ENCODE results near the gene SEMA4C.

DNA sequence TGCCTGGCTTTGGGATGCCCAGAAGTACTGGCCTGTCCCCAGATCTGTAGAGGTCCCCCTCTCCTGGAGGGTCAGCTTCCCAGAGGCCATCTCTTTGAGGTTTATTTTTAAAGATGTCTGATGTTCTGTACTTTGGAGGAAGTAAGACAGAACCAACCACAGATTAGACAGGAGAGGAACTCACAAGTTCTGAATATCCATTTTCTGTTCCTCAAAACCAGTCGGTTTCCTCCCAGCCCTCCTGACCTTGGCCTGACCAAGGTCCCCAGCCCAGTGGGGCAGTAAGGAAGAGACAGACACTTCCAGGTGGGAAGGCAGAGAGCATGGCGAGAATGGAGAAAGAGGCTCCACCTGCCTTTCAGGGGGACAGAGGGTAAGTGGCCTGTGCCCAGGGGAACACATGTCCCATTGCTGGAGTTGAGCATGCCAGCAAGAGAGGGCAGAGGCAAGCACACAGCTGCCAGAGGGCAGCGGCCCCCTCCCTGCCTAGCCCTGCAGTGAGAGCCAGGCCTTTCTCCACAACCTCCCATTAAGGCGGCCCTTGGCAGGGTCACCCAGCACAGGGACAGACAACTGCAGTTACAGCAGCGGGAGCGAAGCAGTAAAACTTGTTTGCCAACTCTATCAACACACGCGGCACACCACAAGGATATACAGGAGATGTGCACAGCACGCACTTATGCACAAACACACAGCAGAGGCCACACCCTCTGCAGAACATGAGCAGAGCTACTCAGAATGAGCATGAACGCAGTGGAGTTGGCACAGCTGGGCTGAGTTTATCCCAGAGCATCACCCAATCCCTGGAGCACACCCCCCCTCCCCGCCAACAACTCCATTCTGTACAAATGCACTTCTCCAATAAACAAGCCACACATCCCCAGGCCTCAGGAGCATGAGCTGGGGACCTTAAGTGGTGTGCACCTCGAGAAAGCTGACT, 18.5 kb upstream of the SEMA4C start:
- TF ChIP-seq TAF1 (IDR thresholded peaks at IDR 0.05; ENCODE audit: borderline replicate concordance, low read depth, low read length) = no peak
- TF ChIP-seq POLR2AphosphoS5 (IDR thresholded peaks at IDR 0.05; ENCODE audit: low read depth, low read length) = no peak
- TF ChIP-seq POLR2A (IDR thresholded peaks at IDR 0.05; ENCODE audit: low read depth, low read length) = no peak
